HepG2 (cell line): ENCODE data around the gene VASN. TPM values are rescaled to one million over a fixed set of nuclear protein-coding genes. Genes with fewer than 3 reads are reported as not detected.

Source experiments
- ATAC-seq: fragments of 200-7000 bp; cut with Tn5 transposase; 3 replicates; pipeline ENCODE4 v1.9.1; 2020; ENCODE audit warnings: mild to moderate bottlenecking, moderate library complexity
- BruUV-seq: library from RNA; stranded (reverse); fragments of 400-500 nt; replicated peaks from 2 replicates; lab custom pipeline; 2021; lab: Mats Ljungman, UMichigan
- CTCF ChIA-PET: fragments of 300-600 bp; formaldehyde crosslinking; extraction: SDS; loops from one replicate; lab custom pipeline; 2021; ENCODE audit warnings: low total read pairs, inconsistent platforms, low intra/inter-chr PET ratio; lab: Yijun Ruan, JAX
- POLR2A ChIA-PET: fragments of 350-600 bp; sonication (Branson Sonifier 250); formaldehyde crosslinking; loops from one replicate; lab custom pipeline; 2020; ENCODE audit warnings: antibody characterized with exemption, inconsistent platforms; lab: Yijun Ruan, JAX
- DNase-seq: peaks from one replicate; pipeline ENCODE4 v3.0.0-alpha.2; 2015; ENCODE audit warnings: low spot score
- FAIRE-seq: peaks from 3 replicates; lab custom pipeline; 2011; peaks lifted over from hg19 to GRCh38; lab: Jason Lieb, UNC
- H2AFZ ChIP-seq: one replicate; pipeline ENCODE4 v1.6.1; 2011; ENCODE audit warnings: low read length, inconsistent platforms
- H3K27ac ChIP-seq: fragments of 300-600 bp; 3 replicates; pipeline ENCODE4 v1.8.0; 2011; ENCODE audit warnings: mixed run types, mild to moderate bottlenecking, mixed read lengths, low read length, inconsistent platforms; ENCODE audit not compliant: insufficient read depth; ENCODE audit errors: extremely low read length
- H3K27me3 ChIP-seq, 2 experiments: fragments of 200-600 bp in 1 of 2; 2 replicates in 1 of 2; 3 replicates in 1 of 2; pipeline versions ENCODE4 v1.6.0 to v1.8.0; 2011; ENCODE audit warnings: low read length in 2 of 2, mild to moderate bottlenecking in 2 of 2, moderate library complexity in 2 of 2, inconsistent platforms in 1 of 2; ENCODE audit not compliant: insufficient read depth in 2 of 2, control insufficient read depth in 1 of 2
- H3K36me3 ChIP-seq, 2 experiments: fragments of 200-600 bp in 1 of 2; replicated peaks in 1 of 2; 2 replicates in 1 of 2; 3 replicates in 1 of 2; pipeline versions ENCODE4 v1.5.1 to v1.8.0; 2011; ENCODE audit warnings: low read length in 2 of 2, inconsistent platforms in 1 of 2; ENCODE audit not compliant: insufficient read depth in 2 of 2, control insufficient read depth in 1 of 2
- H3K4me1 ChIP-seq: 2 replicates; pipeline ENCODE4 v1.5.1; 2012; ENCODE audit warnings: low read length, inconsistent platforms; ENCODE audit not compliant: insufficient read depth
- H3K4me2 ChIP-seq: 2 replicates; pipeline ENCODE4 v1.6.0; 2011; ENCODE audit warnings: low read depth, low read length, inconsistent platforms
- H3K4me3 ChIP-seq, 3 experiments: fragments of 200-600 bp in 1 of 3; sonication (generic), shearing (Covaris generic) in 1 of 3; replicated peaks in 1 of 3; 2 replicates each; pipeline ENCODE4 v1.5.1; 2011 to 2016; ENCODE audit warnings: low read length in 3 of 3, inconsistent platforms in 2 of 3, low read depth in 2 of 3, mild to moderate bottlenecking in 2 of 3, control low read depth in 1 of 3, mixed read lengths in 1 of 3; ENCODE audit not compliant: insufficient read depth in 1 of 3
- H3K79me2 ChIP-seq: one replicate; pipeline ENCODE4 v1.6.1; 2011; ENCODE audit warnings: low read length, inconsistent platforms; ENCODE audit not compliant: insufficient read depth
- H3K9ac ChIP-seq: 2 replicates; pipeline ENCODE4 v1.6.0; 2011; ENCODE audit warnings: mild to moderate bottlenecking, low read depth, low read length, inconsistent platforms; ENCODE audit not compliant: insufficient read depth
- H3K9me3 ChIP-seq: 2 replicates; pipeline ENCODE4 v1.5.1; 2012; ENCODE audit warnings: mild to moderate bottlenecking, low read length
- H4K20me1 ChIP-seq: 2 replicates; pipeline ENCODE4 v1.6.0; 2011; ENCODE audit warnings: inconsistent platforms, mild to moderate bottlenecking, low read length, moderate library complexity; ENCODE audit not compliant: insufficient read depth
- ATF1 ChIP-seq: IDR thresholded peaks from 2 replicates; pipeline ENCODE4 v1.6.1; 2016; ENCODE audit warnings: mild to moderate bottlenecking, control low read depth
- HNF4G ChIP-seq, 2 experiments: sonication (generic) in 1 of 2; formaldehyde crosslinking in 1 of 2; IDR thresholded peaks; 2 replicates each; pipeline versions ENCODE4 v1.4.0 to v1.6.1; 2011 to 2020; ENCODE audit warnings: borderline replicate concordance in 2 of 2, low read depth in 2 of 2, mild to moderate bottlenecking in 2 of 2, low read length in 1 of 2, missing genetic modification reagents in 1 of 2, moderate library complexity in 1 of 2
- MEF2D ChIP-seq: sonication (generic); formaldehyde crosslinking; IDR thresholded peaks from 2 replicates; pipeline ENCODE4 v1.5.1; 2020; ENCODE audit warnings: mild to moderate bottlenecking, missing genetic modification reagents
- POLR2A ChIP-seq, 2 experiments: IDR thresholded peaks; 2 replicates each; pipeline ENCODE4 v1.6.1; 2011; ENCODE audit warnings: low read depth in 2 of 2, low read length in 2 of 2, mild to moderate bottlenecking in 1 of 2, moderate library complexity in 1 of 2; ENCODE audit not compliant: insufficient read depth in 1 of 2
- PRPF4 ChIP-seq: fragments of 200-400 bp; formaldehyde crosslinking; IDR thresholded peaks from 2 replicates; pipeline ENCODE4 v1.6.1; 2016; ENCODE audit warnings: low read length, low read depth; ENCODE audit not compliant: poor library complexity, severe bottlenecking
- RARA ChIP-seq: IDR thresholded peaks from 2 replicates; pipeline ENCODE4 v1.6.1; 2016; ENCODE audit warnings: missing genetic modification reagents, missing compliant biosample characterization
- SMAD1 ChIP-seq: sonication (generic); formaldehyde crosslinking; IDR thresholded peaks from 2 replicates; pipeline ENCODE4 v1.4.0; 2020; ENCODE audit warnings: missing genetic modification reagents, low read depth, mild to moderate bottlenecking, borderline replicate concordance
- THRA ChIP-seq: sonication (generic); formaldehyde crosslinking; IDR thresholded peaks from 2 replicates; pipeline ENCODE4 v1.4.0; 2020; ENCODE audit warnings: missing genetic modification reagents, borderline replicate concordance
- TSC22D2 ChIP-seq: sonication (generic); formaldehyde crosslinking; IDR thresholded peaks from 2 replicates; pipeline ENCODE4 v1.5.1; 2020; ENCODE audit warnings: missing genetic modification reagents, mild to moderate bottlenecking, borderline replicate concordance
- ZNF18 ChIP-seq: sonication (generic); formaldehyde crosslinking; IDR thresholded peaks from 2 replicates; pipeline ENCODE4 v1.8.0; 2022; ENCODE audit warnings: mild to moderate bottlenecking, missing genetic modification reagents; ENCODE audit not compliant: insufficient replicate concordance
- ZNF775 ChIP-seq: sonication (generic); formaldehyde crosslinking; IDR thresholded peaks from 2 replicates; pipeline ENCODE4 v1.4.0; 2020; ENCODE audit warnings: missing genetic modification reagents, mild to moderate bottlenecking, moderate library complexity, borderline replicate concordance
- ZNF792 ChIP-seq: IDR thresholded peaks from 2 replicates; pipeline ENCODE4 v1.6.1; 2016
- WGBS: methylation state at CpG from one replicate; pipeline ENCODE4 v1.1.6; 2017; ENCODE audit warnings: low lambda C conversion rate; 5-methylcytosine and 5-hydroxymethylcytosine counted together
- in situ Hi-C: cut with HindIII; loops from 2 replicates; pipeline ENCODE4 v1.10.0; 2017; ENCODE audit warnings: low pct_unique_long_range_greater_than_20kb; ENCODE audit not compliant: extremely low pct_ligation_motif_present
- intact Hi-C: fragments of 100-400 bp; cut with micrococcal nuclease; formaldehyde crosslinking; loops from one replicate; pipeline ENCODE4 v1.10.0; 2022; ENCODE audit not compliant: unreplicated experiment
- polyA plus RNA-seq, 8 experiments: library from polyadenylated mRNA; depleted of rRNA in 3 of 8; stranded (reverse) in 7 of 8; unstranded in 1 of 8; fragments of >200 nt; fragmentation: Illumina TruSeq in 4 of 8; extraction: Trizol in 4 of 8; gene quantifications; 2 replicates each; pipeline versions ENCODE4 v1.2.1 to v1.2.3, GENCODE V29; 2011 to 2016; ENCODE audit warnings: low read depth in 4 of 8, missing spikeins in 1 of 8, mixed read lengths in 1 of 8; ENCODE audit not compliant: insufficient read depth in 1 of 8
- total RNA-seq, 5 experiments: library from RNA; depleted of rRNA; stranded (reverse); fragments of >200 nt; fragmentation: Illumina TruSeq; extraction: Trizol; gene quantifications; 2 replicates each; pipeline ENCODE4 v1.2.3, GENCODE V29; 2016; ENCODE audit warnings: low read depth in 1 of 5
- TF ChIP-seq, protein P1 (sequence below): sonication (generic); formaldehyde crosslinking; IDR thresholded peaks from 2 replicates; pipeline ENCODE4 v1.4.0; 2020; ENCODE audit warnings: mild to moderate bottlenecking, missing genetic modification reagents

VASN gene
- total and polyA plus RNA-seq, 2 of the 13 experiments (the other 11 are each of a cell fraction or from before 2014, with no cell fraction given), result 8.4 to 18.2 TPM

DNA sequence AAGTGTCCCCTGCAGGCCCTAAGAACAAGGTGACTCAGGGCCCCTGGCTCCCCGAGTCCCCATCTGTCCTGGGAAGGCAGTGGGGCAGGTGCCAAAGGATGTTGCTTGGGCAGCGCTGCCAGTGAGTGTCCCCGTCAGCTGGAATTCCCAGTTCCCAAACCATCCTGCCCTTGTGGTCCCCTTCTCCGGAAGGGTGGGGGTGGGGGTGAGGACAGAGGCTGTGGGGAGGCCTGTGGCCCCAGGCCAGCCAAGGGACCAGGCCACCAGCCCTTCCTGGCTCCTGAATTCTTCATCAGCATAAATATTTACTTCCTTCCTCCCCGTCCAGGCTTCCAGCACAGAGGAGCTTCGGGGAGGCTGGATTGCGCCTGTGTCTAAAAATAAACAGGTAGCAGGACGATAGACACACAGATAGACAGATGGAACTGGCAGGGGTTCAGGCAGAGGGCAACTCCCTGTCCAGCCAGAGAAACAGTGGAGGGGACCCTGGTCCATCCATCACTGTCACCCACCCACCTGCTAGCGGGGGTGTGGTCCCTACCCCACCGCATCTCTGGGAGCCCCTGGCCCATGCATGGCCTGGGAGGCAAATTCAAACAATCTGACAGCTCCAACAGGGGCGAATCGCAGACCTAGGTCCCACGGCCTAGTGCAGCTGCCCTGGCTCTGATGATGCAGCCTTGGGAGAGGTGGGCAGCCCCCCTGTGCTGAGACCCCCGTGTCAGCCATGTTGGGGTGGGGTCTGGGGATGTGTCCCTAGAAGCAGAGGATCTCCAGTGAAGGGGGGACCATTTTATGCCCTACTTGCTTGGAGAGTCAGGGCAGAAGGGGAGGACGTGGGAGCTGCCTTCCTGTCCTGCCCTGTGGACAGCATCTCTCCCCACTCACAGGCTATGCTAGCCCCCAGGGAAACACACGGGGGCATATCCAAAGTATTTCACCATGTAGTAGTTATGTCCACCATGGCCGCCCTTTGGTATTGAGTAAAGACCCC lies 42.6 kb upstream of the VASN start:
- POLR2A ChIA-PET, result interaction anchor here (0.8 to 3.1 kb wide), 12 partner anchors 10 to 128 kb away, joined by 3 to 15 read pairs (median 6); partner anchors contain the start of gene GLIS2
- H3K9me3 ChIP-seq, result no peaks in the 10 kb centered on the region
- DNase-seq, result no peak
- BruUV-seq, result no TSS peak
- CTCF ChIA-PET, result interaction anchor here (1.2 to 5.6 kb wide), 6 partner anchors 17 to 75 kb away, joined by 3 to 69 read pairs (median 15); no protein-coding TSS in a partner anchor
- intact Hi-C loops, result loop anchor here (2.0 kb wide), 1 partner anchor 40 kb away; no protein-coding TSS in a partner anchor
- H3K4me2 ChIP-seq, result peak overlapping the region; percentile 83
- H4K20me1 ChIP-seq, result no peaks in the 10 kb centered on the region
- peaks cover 38% of the 10 kb centered on the region for H3K4me1 ChIP-seq
- peak overlapping the region; percentile 6 for H3K27ac ChIP-seq
- 29% methylated on average over 6 of the region's 17 CpGs for WGBS
- peak overlapping the region in 2 of 3 experiments; percentile 76 to 82; a peak in 3 of 6 replicates for H3K4me3 ChIP-seq
- no peaks in the 10 kb centered on the region for H3K36me3 ChIP-seq
- no peaks in the 10 kb centered on the region for H3K79me2 ChIP-seq
- no peak overlapping the region for H2AFZ ChIP-seq
- no peaks in the 10 kb centered on the region for H3K27me3 ChIP-seq
- in situ Hi-C loops, result loop anchor here (10.0 kb wide), 1 partner anchor 54 kb away; the partner anchor contains the start of gene TFAP4
- peak; percentile 15 for ATAC-seq
- H3K9ac ChIP-seq, result peak overlapping the region; percentile 71; the same call in 1 of the 2 replicates
- FAIRE-seq, result no peak
- TF ChIP-seq HNF4G (IDR thresholded peaks at IDR 0.05; ENCODE audit: borderline replicate concordance, low read depth, low read length) (no peak), HNF4G (CRISPR knock-in tag; IDR thresholded peaks at IDR 0.05; ENCODE audit: borderline replicate concordance, low read depth) (no peak), POLR2A (IDR thresholded peaks at IDR 0.05; ENCODE audit: insufficient read depth in 1 of 2, low read depth in 2 of 2, low read length in 2 of 2) (no peak), PRPF4 (no peak), ATF1 (CRISPR knock-in tag) (no peak), SMAD1 (CRISPR knock-in tag) (no peak), ZNF18 (peak; percentile 14), RARA (CRISPR knock-in tag) (peak; percentile 74), MEF2D (peak; percentile 75; the same call in 1 of the 2 replicates), THRA (no peak), ZNF792 (no peak), TSC22D2 (CRISPR knock-in tag) (no peak), ZNF775 (CRISPR knock-in tag) (no peak)
- TF ChIP-seq, protein P1, sequence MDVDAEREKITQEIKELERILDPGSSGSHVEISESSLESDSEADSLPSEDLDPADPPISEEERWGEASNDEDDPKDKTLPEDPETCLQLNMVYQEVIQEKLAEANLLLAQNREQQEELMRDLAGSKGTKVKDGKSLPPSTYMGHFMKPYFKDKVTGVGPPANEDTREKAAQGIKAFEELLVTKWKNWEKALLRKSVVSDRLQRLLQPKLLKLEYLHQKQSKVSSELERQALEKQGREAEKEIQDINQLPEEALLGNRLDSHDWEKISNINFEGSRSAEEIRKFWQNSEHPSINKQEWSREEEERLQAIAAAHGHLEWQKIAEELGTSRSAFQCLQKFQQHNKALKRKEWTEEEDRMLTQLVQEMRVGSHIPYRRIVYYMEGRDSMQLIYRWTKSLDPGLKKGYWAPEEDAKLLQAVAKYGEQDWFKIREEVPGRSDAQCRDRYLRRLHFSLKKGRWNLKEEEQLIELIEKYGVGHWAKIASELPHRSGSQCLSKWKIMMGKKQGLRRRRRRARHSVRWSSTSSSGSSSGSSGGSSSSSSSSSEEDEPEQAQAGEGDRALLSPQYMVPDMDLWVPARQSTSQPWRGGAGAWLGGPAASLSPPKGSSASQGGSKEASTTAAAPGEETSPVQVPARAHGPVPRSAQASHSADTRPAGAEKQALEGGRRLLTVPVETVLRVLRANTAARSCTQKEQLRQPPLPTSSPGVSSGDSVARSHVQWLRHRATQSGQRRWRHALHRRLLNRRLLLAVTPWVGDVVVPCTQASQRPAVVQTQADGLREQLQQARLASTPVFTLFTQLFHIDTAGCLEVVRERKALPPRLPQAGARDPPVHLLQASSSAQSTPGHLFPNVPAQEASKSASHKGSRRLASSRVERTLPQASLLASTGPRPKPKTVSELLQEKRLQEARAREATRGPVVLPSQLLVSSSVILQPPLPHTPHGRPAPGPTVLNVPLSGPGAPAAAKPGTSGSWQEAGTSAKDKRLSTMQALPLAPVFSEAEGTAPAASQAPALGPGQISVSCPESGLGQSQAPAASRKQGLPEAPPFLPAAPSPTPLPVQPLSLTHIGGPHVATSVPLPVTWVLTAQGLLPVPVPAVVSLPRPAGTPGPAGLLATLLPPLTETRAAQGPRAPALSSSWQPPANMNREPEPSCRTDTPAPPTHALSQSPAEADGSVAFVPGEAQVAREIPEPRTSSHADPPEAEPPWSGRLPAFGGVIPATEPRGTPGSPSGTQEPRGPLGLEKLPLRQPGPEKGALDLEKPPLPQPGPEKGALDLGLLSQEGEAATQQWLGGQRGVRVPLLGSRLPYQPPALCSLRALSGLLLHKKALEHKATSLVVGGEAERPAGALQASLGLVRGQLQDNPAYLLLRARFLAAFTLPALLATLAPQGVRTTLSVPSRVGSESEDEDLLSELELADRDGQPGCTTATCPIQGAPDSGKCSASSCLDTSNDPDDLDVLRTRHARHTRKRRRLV (CRISPR knock-in tag), result no peak
